Activated T-cell treated with anti-CD3 and anti-CD28 coated beads for 24 hours (primary cell): ENCODE results near the gene SERPINB6.
"Not testable (repeated sequence)": the region's sequence is repeated elsewhere in the genome, so short reads cannot be mapped to it uniquely, and the experiment has no call there.

Source experiments
- DNase-seq: peaks from one replicate; pipeline ENCODE4 v3.0.0-alpha.2; 2020; ENCODE audit warnings: low read depth

The SERPINB6 gene

DNA sequence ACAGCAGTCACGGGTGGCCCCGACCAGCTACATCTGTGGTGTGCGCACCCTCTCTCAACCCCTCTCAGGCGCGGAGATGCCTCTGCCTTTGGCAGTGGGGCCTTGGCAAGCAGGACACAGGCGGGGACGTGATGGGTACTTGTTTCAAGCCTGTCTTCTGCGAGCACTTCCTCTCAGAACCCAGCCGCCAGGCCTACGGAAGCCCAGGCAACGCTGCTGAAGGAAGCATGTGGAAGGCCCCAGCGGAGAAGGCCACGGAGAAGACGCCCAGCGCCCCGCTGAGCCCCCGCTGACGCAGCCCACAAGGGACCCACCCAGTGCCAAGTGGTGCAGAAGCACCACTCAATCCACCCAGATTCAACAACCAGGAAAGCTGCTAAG, 13.0 kb downstream of the SERPINB6 start:
- no peak for DNase-seq

DNA sequence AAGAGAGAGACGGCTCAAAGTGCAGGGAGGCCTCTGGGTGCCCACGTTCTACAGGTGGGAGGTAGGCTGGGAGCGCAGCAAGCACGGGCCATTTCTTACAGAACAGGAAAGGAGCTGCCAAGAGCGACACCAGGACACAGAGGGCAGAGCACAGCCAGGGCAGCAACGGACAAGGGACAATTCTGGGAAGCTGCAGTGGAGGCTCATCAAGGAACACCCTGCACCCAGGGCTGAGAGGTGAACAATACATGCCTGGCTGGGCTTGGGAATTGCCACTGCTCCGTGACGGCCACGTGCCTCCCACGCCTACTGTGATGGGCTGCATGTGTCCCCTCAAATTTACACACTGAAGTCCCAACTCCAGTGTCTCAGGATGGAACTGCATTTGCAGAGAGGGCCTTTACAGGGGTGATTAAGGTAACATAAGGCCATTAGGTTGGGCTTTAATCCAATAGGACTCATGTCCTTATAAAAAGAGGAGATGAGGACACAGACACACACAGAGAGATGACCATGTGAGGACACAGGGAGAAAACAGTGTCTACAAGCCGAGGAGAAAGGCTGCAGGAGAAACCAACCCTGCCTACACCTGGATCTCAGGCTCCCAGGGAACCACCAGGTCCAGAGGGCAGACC, 13.6 kb downstream of the SERPINB6 start:
- DNase-seq = no peak

DNA sequence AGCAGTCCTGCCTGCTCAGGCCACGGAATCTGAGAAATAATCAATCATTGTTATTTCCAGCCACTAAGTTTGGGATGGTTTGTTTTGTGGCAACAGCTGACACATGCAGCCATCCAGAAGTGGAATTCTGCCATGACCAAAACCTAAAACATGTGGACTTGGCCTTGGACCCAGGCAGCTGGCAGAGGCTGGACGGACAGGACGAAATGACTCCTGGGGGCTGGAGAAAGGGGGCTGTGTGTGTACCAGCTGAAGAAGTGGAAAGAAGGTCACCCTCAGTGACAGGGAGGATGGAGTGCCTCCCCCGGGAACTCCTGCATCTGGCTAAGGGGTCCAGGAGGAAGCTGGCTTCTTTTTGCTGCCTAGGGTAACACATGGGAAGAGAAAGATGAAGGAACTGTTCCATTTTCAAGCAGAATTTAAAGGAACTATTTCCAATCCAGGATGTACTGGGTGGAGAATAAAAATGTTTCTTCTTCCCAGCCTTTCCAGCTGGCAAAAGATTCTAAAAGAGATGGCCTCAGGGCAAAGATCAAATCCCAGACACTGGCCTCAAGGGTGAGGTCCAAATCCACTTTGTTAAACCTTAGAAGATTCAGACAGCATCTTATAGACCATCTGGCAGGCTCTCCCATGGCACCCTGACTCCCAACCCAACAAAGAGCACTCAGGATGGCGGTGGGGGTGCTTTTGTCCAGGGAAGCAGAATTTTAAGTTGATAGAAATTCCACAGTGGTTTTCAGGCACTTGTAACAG, 14.3 kb downstream of the SERPINB6 start:
- no peak for DNase-seq

GRCh38 chr6:2953098-2953497, 18.3 kb downstream of the SERPINB6 start:
- no peak for DNase-seq

GRCh38 chr6:2952557-2953095, 18.7 kb downstream of the SERPINB6 start:
- peak; percentile 40 for DNase-seq

- DNase-seq = no peak
These were observed 19.6 kb downstream of the SERPINB6 start for GRCh38 chr6:2951728-2952127.

- no peak for DNase-seq
These were observed 20.7 kb downstream of the SERPINB6 start for GRCh38 chr6:2950713-2951112.

DNA sequence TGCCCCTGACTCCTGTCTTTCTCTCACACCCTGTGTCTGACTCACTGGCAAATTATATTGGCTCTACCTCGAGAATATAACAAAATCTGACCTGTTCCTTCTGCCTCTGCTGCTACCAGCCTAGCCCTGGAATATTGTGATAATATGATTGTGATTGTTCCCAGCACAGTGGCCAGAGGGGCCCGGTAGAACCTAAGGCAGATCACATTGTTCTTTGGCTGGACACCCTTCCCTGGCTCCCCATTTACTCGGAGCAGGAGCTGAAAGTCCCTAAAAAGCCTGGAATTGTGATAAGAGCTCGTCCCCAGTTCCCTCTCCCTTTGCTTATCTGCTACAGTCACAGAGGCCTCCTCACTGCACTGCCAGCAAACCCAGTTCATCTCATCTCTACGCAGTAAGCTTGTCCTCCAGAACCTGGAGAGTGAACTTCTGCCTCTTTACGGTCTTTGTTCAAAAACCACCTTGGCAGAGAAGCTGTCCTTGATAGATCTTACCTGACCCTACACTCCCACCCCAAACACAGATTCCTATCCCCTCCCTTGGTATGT, 21.8 kb downstream of the SERPINB6 start:
- DNase-seq = no peak

DNA sequence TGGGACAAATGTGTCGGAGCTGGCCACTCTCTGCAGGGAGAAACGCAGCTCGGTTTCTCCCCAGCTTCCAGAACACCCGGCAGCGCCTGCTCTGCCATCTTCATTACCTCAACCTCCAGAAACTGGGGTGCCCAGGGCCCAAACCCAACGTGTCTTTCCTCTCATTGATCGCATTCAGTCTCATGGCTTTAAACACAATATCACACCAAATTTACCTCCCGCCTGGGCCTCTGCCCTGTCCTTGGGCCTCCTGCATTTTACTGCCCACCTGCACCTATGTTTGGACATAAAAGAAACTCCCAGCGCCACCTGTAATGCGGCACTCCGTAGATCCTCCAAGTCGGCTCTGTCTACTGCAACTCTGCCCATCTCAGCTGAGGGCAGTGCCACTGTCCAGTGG, 22.2 kb downstream of the SERPINB6 start:
- DNase-seq = no peak

DNA sequence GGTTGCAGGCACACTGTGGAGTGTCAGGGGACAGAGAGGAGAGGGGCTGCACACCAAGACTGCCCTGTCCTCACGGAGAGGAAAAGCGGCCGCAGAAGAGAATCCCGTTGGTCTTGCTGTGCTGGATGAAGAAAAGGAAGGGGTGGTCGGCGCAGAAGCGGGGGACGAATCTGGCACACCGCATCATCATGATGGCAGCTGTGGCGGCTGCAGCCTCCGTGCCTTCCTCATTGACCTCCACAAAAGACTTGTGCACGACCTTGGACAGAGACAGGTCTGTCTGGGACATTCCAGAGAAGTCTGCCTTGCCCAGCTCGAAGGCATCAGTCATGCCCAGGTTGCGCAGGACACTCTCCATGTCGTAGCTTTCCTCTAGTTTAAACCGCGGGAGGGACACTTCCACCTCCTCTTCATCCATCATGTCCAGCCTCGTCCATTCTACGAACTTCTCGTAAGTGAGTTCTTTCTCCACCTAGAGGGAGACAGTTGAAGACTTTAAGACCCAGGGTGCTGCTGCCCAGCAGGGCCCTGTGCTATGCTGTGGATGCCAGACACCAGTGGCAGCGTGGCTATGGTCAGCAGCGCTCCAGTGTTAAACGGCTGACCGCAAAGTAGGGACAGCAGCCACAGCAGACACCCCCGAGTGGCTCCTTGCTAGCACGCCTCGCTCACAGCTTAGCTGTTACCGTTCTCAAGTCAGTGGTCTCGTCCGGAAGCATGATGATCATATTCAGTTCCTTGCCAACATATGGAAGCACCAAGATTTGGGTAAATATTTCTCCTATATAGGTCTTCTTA, 22.9 kb downstream of the SERPINB6 start:
- no peak for DNase-seq

DNA sequence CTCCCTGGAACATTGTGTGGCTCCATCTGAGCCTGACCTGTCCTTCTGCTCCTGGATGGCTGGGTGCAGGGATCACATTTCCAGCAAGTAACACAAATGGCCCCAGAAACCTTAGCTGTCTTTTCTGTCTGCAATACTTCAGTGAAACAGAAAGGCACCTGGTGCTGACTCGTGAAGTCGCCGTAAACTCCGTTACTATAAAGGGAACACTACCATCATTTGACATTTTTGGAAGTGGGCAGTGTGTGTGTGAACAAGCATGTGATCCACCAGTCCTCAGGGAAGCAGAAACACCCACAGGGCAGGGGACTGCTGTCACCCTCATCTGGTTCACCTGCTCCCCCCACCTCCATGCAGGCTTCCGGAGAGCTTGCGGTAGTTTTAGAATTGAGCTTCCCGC, 23.9 kb downstream of the SERPINB6 start:
- no peak for DNase-seq

GRCh38 chr6:2945153-2945452, 26.3 kb downstream of the SERPINB6 start:
- no peak for DNase-seq

- no peak for DNase-seq
These were observed 26.8 kb downstream of the SERPINB6 start for GRCh38 chr6:2944405-2945152.

DNA sequence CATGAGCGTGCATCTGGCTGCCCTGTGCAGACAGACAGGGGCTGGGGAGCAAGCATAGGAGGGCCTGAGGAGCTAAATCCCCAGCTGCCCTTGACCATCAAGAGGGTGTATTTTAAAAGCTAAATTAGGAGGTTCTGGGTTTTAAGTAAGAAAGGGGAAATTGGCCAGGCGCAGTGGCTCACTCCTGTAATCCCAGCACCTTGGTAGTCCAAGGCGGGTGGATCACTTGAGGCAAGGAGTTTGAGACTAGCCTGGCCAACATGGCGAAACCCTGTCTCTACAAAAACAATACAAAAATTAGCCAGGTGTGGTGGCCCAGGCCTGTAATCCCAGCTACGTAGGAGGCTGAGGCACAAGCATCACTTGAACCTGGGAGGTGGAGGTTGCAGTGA, 27.8 kb downstream of the SERPINB6 start:
- no peak for DNase-seq

DNA sequence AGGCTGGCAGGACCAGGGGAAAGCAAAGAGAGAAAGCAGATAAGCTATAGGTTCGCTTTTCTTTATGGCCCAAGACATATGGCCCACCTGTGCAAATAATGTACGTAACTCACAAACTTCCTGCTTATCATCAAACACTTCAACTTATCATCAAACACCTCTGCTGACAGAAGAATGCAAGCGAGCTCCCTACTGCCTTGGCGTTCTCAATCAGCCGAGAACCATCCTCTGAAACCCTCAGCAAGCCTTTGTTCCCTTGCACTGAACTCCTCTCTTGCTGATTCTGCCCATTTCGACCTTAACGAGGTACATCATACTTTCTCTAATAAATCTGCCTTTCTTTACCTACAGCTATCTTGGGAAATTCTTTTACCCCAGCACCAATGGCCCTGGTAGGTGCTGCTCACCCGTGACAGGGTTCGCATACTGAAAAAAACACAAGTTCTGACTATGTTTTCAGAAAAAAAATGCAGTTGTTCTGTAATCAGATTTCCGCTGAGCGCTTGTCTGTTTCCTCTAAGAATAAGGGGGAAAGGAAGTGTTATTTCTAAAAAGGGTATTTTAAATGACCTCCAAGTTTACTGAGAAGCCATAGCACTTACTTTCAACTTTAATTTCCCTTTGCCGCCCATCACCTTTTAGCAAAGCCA, 28.3 kb downstream of the SERPINB6 start:
- no peak for DNase-seq

GRCh38 chr6:2942116-2942515, 29.3 kb downstream of the SERPINB6 start:
- not testable (repeated sequence) for DNase-seq

GRCh38 chr6:2940851-2941250, 30.5 kb downstream of the SERPINB6 start:
- DNase-seq = no peak

GRCh38 chr6:2940010-2940850, 31.1 kb downstream of the SERPINB6 start:
- peak; percentile 81 for DNase-seq

GRCh38 chr6:2939315-2940009, 31.9 kb downstream of the SERPINB6 start:
- no peak for DNase-seq

DNA sequence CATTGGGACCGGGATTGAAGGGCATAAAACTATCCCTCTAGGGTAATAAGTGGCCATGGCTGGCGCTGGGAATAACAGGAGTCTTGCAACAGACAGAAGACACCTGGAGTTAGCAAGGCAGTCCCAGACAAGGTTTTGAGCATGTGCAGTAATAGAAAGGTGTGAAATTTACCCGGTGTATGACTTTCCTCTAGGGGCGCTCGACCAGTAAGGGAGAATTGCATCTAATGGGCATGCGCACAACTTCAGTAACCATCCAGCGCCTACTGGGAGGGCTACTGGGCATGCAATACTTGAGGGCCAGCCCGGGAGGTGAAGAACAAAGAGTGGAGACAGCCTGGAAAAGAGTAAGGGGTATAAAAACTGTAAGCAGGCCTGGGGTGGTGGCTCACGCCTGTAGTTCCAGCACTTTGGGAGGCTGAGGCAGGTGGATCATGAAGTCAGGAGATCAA, 32.7 kb downstream of the SERPINB6 start:
- no peak for DNase-seq
